ENCODE data around the gene ANKS1A. TPM values are rescaled to one million over a fixed set of nuclear protein-coding genes. Genes with fewer than 3 reads are reported as not detected.
"Not testable (repeated sequence)": the region's sequence is repeated elsewhere in the genome, so short reads cannot be mapped to it uniquely, and the experiment has no call there.

Gene ANKS1A
- total and polyA plus RNA-seq, 11 donors = 11.0 to 49.5 (median 29.3) TPM

DNA sequence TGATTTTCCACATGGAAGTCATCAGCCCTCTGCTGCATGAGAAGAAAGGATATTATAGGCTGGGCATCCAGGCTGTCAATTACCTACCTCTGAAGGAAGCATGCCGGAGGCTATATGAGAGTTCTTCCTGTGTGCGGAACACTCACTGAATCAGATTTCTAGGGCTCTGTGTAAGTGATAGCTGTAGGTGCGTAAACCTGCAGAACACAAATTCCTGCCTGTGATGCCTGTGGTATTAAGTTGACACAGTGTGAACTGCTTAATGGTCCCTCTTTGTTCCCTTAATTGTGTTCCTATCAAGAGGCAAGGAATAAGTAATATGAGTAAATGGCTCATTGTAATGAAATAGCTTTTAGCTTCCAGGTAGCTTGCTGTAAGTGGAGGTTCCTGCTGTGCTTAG lies 103.3 kb downstream of the ANKS1A start:
- Histone ChIP-seq H3K4me3 (no peak overlapping the region), H3K36me3 (peaks cover 0 to 82% (median 73%) of the 10 kb centered on the region in 9 donors), H3K4me1 (peaks cover 0 to 4% (median under 1%) of the 10 kb centered on the region in 12 donors), H3K27me3 (no peaks in the 10 kb centered on the region), H3K27ac (no peak overlapping the region), H3K9me3 (no peaks in the 10 kb centered on the region)
- ATAC-seq (no peak), DNase-seq (no peak)
- intact Hi-C loops (cut with DNase I) = loop anchor here in 2 of 10 donors (5.0 kb wide), 1 partner anchor 70 kb away; no protein-coding TSS in a partner anchor
- TF ChIP-seq POLR2A (IDR thresholded peaks at IDR 0.05) = no peak
- TF ChIP-seq, protein P1, sequence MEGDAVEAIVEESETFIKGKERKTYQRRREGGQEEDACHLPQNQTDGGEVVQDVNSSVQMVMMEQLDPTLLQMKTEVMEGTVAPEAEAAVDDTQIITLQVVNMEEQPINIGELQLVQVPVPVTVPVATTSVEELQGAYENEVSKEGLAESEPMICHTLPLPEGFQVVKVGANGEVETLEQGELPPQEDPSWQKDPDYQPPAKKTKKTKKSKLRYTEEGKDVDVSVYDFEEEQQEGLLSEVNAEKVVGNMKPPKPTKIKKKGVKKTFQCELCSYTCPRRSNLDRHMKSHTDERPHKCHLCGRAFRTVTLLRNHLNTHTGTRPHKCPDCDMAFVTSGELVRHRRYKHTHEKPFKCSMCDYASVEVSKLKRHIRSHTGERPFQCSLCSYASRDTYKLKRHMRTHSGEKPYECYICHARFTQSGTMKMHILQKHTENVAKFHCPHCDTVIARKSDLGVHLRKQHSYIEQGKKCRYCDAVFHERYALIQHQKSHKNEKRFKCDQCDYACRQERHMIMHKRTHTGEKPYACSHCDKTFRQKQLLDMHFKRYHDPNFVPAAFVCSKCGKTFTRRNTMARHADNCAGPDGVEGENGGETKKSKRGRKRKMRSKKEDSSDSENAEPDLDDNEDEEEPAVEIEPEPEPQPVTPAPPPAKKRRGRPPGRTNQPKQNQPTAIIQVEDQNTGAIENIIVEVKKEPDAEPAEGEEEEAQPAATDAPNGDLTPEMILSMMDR (IDR thresholded peaks at IDR 0.05) = no peak
- 96 to 100% (median 99%) methylated on average over 3 of the region's 3 CpGs for WGBS, 4 donors

DNA sequence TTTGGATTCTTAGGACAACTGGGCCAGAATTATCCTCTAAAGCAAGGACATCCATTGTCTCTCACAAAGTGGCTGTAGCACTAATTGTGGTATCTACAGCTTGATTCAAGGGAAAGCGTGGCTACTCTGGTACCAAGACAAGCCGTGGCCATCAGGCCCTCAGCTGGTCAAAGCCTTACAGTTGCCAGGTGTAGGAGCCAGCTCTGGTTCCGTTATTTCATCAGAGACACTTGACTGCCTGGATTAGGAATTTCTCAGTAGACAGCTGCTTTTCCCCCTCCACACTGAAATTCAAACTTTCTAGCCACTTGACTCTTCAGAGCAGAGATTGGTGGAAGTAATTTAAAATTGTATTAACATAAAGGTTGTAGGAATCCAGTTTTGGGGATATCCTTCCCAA lies 104.2 kb downstream of the ANKS1A start:
- TF ChIP-seq, protein P1 (IDR thresholded peaks at IDR 0.05) = no peak
- TF ChIP-seq POLR2A (IDR thresholded peaks at IDR 0.05) = no peak
- WGBS, 4 donors = 95 to 100% (median 96%) methylated on average over 3 of the region's 3 CpGs
- H3K4me1 ChIP-seq = no peaks in the 10 kb centered on the region
- intact Hi-C loops (cut with DNase I) = loop anchor here in 2 of 10 donors (5.0 kb wide), 1 partner anchor 69 kb away; no protein-coding TSS in a partner anchor
- no peak overlapping the region for H3K27ac ChIP-seq
- H3K4me3 ChIP-seq = no peak overlapping the region
- peaks cover 0 to 88% (median 72%) of the 10 kb centered on the region in 9 donors for H3K36me3 ChIP-seq
- ATAC-seq = no peak
- no peak for DNase-seq
- H3K9me3 ChIP-seq = no peaks in the 10 kb centered on the region
- H3K27me3 ChIP-seq = no peaks in the 10 kb centered on the region

DNA sequence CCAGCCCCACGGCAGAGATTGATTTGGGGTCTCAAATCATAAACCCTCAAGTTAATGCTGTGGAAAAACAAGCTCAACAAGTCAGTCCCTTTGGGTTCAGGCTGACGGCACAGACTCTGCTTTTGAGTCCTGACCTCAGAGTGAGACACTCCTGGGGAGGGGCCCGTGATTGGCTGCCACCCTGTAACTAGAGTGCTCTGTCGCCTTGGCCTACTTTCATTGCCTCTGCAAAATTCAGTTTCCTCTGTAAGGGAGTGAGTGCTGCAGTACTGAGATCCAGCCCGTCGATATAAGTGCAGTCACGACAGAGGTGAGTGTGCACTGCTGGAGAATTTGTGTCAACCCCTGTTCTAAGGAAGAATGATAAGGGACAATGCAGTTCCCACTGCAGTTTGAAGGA lies 105.6 kb downstream of the ANKS1A start:
- H3K4me1 ChIP-seq = no peaks in the 10 kb centered on the region

DNA sequence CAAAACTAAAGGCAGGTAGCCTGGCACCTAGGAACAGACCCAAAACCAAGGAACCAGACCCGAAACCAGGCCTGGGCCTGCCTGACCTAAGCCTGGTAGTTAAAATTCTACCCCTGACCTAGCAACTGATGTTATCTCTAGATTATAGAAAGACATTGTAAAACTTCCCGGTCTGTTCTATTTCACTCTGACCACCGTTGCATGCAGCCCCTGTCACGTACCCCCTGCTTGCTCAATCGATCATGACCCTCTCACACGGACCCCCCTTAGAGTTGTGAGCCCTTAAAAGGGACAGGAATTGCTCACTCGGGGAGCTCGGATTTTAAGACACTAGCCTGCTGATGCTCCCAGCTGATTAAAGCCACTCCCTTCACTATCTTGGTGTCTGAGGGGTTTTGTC lies 109.4 kb downstream of the ANKS1A start:
- not testable (repeated sequence) for H3K27me3 ChIP-seq, H3K4me1 ChIP-seq, H3K4me3 ChIP-seq, ATAC-seq, H3K27ac ChIP-seq, DNase-seq, H3K9me3 ChIP-seq
- intact Hi-C loops (cut with DNase I) = loop anchor here in 1 of 10 donors (5.0 kb wide), 1 partner anchor 69 kb away; no protein-coding TSS in a partner anchor
- WGBS, 4 donors = 91 to 95% (median 92%) methylated on average over 8 of the region's 8 CpGs
- H3K36me3 ChIP-seq = peaks cover 0 to 67% (median 50%) of the 10 kb centered on the region in 9 donors

More for the DNA sequence above, 105.6 kb downstream of the ANKS1A start:
- TF ChIP-seq, protein P1 (IDR thresholded peaks at IDR 0.05) = no peak
- no peak for TF ChIP-seq POLR2A (IDR thresholded peaks at IDR 0.05)
- Histone ChIP-seq H3K9me3 (no peaks in the 10 kb centered on the region), H3K27me3 (no peaks in the 10 kb centered on the region), H3K27ac (no peak overlapping the region), H3K36me3 (peaks cover 0 to 86% (median 66%) of the 10 kb centered on the region in 9 donors), H3K4me3 (no peak overlapping the region)
- no peak for ATAC-seq
- no peak for DNase-seq
- intact Hi-C loops (cut with DNase I) = loop anchor here in 3 of 10 donors (5.0 kb wide), 2 partner anchors 68 to 73 kb away; no protein-coding TSS in a partner anchor
- WGBS, 4 donors = 82 to 93% (median 86%) methylated on average over 7 of the region's 7 CpGs

DNA sequence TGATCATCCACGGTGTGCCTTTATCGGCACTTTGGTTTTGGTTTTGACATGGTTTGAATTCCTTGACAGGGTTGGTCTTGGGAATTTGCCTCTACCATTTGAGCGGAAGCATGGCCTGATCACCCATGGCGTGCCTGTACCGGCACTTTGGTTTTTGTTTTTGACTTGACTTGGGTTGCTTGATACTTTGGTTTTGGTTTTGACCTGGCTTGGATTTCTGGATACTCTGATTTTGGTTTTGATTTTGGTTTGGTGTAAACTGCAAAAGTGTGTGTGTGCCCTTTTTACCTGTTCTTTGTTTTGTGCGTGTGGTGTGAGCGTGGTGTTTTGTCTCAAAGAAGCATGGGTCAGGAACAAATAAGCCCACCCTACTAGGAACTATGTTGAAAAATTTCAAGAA lies 110.1 kb downstream of the ANKS1A start:
- WGBS, 4 donors = 90 to 97% (median 93%) methylated on average over 7 of the region's 7 CpGs
- not testable (repeated sequence) for H3K9me3 ChIP-seq, DNase-seq, H3K27ac ChIP-seq, H3K27me3 ChIP-seq, ATAC-seq, H3K4me1 ChIP-seq, H3K4me3 ChIP-seq
- intact Hi-C loops (cut with DNase I) = loop anchor here in 1 of 10 donors (5.0 kb wide), 1 partner anchor 68 kb away; no protein-coding TSS in a partner anchor
- H3K36me3 ChIP-seq = peaks cover 0 to 64% (median 43%) of the 10 kb centered on the region in 9 donors

DNA sequence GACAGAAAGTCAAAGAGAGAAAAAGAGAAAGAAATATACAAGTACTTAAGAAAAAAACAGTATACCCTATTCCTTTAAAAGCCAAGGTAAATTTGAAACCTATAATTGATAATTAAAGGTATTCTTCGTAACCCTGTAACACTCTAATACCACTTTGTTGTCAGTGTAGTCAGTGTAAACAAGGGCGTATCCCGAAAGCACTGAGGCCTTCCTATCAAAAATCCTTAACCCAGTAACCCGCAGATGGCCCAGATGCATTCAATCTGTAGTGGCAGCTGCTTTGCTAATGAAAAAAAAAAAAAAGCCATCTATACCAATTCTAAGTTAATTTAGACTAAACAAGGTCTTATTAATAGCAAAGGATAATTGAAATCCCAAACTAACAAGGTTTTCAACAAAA lies 110.9 kb downstream of the ANKS1A start:
- WGBS, 4 donors = 75 to 92% (median 78%) methylated on average over 4 of the region's 4 CpGs
- H3K4me3 ChIP-seq, H3K27me3 ChIP-seq, DNase-seq, ATAC-seq, H3K27ac ChIP-seq, H3K9me3 ChIP-seq, H3K4me1 ChIP-seq: not testable (repeated sequence)
- intact Hi-C loops (cut with DNase I) = loop anchor here in 1 of 10 donors (5.0 kb wide), 1 partner anchor 67 kb away; no protein-coding TSS in a partner anchor
- peaks cover 0 to 59% (median 35%) of the 10 kb centered on the region in 9 donors for H3K36me3 ChIP-seq

DNA sequence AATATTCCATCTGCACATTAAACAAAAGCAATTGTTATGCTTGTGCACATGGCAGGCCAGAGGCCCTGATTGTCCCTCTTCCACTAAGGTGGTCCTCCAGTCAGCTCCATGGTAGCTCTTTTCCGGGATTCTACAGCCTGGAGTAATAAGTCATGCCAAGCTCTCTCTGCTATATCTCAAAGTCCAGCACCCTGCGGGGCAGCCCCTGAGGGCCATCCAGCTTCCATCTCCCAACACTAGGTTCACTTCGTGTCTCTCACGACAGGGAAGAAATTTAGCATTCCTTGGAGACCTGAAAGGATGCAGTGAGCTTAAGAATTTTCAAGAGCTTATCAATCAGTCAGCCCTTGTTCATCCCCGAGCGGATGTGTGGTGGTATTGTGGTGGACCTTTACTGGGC lies 112.3 kb downstream of the ANKS1A start:
- intact Hi-C loops (cut with DNase I); H3K4me3 ChIP-seq; DNase-seq; H3K4me1 ChIP-seq; H3K27ac ChIP-seq; H3K27me3 ChIP-seq; H3K9me3 ChIP-seq; ATAC-seq: not testable (repeated sequence)
- WGBS, 4 donors = 72 to 85% (median 82%) methylated on average over 6 of the region's 6 CpGs
- peaks cover 0 to 55% (median 29%) of the 10 kb centered on the region in 9 donors for H3K36me3 ChIP-seq

DNA sequence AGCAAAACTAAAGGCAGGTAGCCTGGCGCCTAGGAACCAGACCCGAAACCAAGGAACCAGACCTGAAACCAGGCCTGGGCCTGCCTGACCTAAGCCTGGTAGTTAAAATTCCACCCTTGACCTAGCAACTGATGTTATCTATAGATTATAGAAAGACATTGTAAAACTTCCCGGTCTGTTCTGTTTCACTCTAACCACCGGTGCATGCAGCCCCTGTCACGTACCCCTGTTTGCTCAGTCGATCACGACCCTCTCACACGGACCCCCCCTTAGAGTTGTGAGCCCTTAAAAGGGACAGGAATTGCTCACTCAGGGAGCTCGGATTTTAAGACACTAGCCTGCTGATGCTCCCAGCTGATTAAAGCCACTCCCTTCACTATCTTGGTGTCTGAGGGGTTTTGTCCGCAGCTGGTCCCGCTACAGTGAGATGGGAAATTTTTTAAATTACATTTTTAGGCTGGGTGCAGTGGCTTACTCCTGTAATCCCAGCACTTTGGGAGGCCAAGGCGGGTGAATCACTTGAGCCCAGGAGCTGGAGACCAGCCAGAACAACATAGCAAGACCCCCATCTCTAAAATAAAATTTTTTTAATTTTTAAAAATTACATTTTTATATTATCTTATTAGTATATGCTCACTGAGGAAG lies 115.0 kb downstream of the ANKS1A start:
- DNase-seq; H3K9me3 ChIP-seq; ATAC-seq; intact Hi-C loops (cut with DNase I); H3K27me3 ChIP-seq; H3K27ac ChIP-seq; H3K4me1 ChIP-seq; H3K4me3 ChIP-seq: not testable (repeated sequence)
- WGBS, 4 donors = 81 to 86% (median 82%) methylated on average over 12 of the region's 12 CpGs
- peaks cover 0 to 32% (median 17%) of the 10 kb centered on the region in 9 donors for H3K36me3 ChIP-seq
